Neural cell (in vitro differentiated cells): ENCODE results near the gene DENND11.

Experiments used
- EP300 ChIP-seq: fragments of 450-650 bp; conservative IDR thresholded peaks from 2 replicates; pipeline ENCODE4 v1.6.1; 2014; ENCODE audit warnings: antibody characterized with exemption, mild to moderate bottlenecking, moderate library complexity; ENCODE audit not compliant: poor library complexity, severe bottlenecking
- EZH2 ChIP-seq: fragments of 200-600, 300-800 bp; shearing (Covaris generic), sonication (generic); IDR thresholded peaks from 2 replicates; pipeline ENCODE4 v1.6.1; 2014; ENCODE audit warnings: antibody characterized with exemption, low read length, borderline replicate concordance, mild to moderate bottlenecking; ENCODE audit not compliant: insufficient read depth, poor library complexity, severe bottlenecking
- POLR2AphosphoS5 ChIP-seq: IDR thresholded peaks from 2 replicates; pipeline ENCODE4 v1.6.1; 2012
- RAD21 ChIP-seq: fragments of 450-650 bp; conservative IDR thresholded peaks from 2 replicates; pipeline ENCODE4 v1.6.1; 2014; ENCODE audit warnings: antibody characterized with exemption, mild to moderate bottlenecking, moderate library complexity
- SMC3 ChIP-seq: fragments of 450-650 bp; conservative IDR thresholded peaks from 2 replicates; pipeline ENCODE4 v1.6.1; 2014; ENCODE audit warnings: antibody characterized with exemption, mild to moderate bottlenecking, moderate library complexity; ENCODE audit not compliant: poor library complexity
- TF ChIP-seq, protein P1 (sequence below): fragments of 450-650 bp; IDR thresholded peaks from 2 replicates; pipeline ENCODE4 v1.5.1; 2014; ENCODE audit warnings: antibody characterized with exemption, mild to moderate bottlenecking, moderate library complexity; ENCODE audit not compliant: poor library complexity, severe bottlenecking
- TF ChIP-seq, protein P2 (sequence below): IDR thresholded peaks from 2 replicates; pipeline ENCODE4 v1.6.1; 2012; ENCODE audit warnings: borderline replicate concordance

DNA sequence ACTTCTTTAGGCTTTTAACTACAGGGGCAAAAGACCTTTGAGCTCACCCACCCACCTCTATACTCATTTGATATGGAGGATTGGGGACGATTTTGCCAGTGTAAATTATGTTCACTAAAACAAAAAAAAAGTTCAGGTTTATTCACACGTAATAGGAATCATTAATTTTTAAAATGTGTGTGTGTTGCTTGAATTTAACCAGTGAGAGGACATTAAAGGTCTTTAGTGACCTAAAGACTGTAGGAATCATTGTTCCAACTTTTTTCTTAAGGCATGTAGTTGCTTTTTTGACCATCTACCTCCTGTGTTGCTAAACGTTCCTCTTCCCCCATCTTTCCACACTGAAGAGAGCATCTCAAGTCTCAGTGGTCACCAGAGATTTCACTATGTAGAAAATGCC, 37.3 kb upstream of the DENND11 start:
- TF ChIP-seq, protein P1, sequence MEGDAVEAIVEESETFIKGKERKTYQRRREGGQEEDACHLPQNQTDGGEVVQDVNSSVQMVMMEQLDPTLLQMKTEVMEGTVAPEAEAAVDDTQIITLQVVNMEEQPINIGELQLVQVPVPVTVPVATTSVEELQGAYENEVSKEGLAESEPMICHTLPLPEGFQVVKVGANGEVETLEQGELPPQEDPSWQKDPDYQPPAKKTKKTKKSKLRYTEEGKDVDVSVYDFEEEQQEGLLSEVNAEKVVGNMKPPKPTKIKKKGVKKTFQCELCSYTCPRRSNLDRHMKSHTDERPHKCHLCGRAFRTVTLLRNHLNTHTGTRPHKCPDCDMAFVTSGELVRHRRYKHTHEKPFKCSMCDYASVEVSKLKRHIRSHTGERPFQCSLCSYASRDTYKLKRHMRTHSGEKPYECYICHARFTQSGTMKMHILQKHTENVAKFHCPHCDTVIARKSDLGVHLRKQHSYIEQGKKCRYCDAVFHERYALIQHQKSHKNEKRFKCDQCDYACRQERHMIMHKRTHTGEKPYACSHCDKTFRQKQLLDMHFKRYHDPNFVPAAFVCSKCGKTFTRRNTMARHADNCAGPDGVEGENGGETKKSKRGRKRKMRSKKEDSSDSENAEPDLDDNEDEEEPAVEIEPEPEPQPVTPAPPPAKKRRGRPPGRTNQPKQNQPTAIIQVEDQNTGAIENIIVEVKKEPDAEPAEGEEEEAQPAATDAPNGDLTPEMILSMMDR, result no peak
- TF ChIP-seq POLR2AphosphoS5 (no peak), SMC3 (no peak), EP300 (no peak), EZH2 (no peak), RAD21 (no peak)
- TF ChIP-seq, protein P2, sequence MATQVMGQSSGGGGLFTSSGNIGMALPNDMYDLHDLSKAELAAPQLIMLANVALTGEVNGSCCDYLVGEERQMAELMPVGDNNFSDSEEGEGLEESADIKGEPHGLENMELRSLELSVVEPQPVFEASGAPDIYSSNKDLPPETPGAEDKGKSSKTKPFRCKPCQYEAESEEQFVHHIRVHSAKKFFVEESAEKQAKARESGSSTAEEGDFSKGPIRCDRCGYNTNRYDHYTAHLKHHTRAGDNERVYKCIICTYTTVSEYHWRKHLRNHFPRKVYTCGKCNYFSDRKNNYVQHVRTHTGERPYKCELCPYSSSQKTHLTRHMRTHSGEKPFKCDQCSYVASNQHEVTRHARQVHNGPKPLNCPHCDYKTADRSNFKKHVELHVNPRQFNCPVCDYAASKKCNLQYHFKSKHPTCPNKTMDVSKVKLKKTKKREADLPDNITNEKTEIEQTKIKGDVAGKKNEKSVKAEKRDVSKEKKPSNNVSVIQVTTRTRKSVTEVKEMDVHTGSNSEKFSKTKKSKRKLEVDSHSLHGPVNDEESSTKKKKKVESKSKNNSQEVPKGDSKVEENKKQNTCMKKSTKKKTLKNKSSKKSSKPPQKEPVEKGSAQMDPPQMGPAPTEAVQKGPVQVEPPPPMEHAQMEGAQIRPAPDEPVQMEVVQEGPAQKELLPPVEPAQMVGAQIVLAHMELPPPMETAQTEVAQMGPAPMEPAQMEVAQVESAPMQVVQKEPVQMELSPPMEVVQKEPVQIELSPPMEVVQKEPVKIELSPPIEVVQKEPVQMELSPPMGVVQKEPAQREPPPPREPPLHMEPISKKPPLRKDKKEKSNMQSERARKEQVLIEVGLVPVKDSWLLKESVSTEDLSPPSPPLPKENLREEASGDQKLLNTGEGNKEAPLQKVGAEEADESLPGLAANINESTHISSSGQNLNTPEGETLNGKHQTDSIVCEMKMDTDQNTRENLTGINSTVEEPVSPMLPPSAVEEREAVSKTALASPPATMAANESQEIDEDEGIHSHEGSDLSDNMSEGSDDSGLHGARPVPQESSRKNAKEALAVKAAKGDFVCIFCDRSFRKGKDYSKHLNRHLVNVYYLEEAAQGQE, result no peak
